Measurements from ENCODE around the gene ENOX2. TPM values are rescaled to one million over a fixed set of nuclear protein-coding genes. Genes with fewer than 3 reads are reported as not detected.

The ENOX2 gene
- total and polyA plus RNA-seq, 12 donors: 3.4 to 31.7 (median 18.9) TPM

GRCh38 chrX:130672214-130672613 lies 230.8 kb downstream of the ENOX2 start:
- intact Hi-C loops (cut with DNase I): no loop called here
- Histone ChIP-seq H3K36me3 (replicated peaks in 1 of 2) (no peaks in the 10 kb centered on the region), H3K4me1 (replicated peaks in 1 of 2) (no peaks in the 10 kb centered on the region), H3K27me3 (no peaks in the 10 kb centered on the region), H3K27ac (no peak overlapping the region), H3K4me3 (no peak overlapping the region), H3K9me3 (replicated peaks in 1 of 3) (no peaks in the 10 kb centered on the region)
- DNase-seq: no peak
- no peak for TF ChIP-seq POLR2A (IDR thresholded peaks at IDR 0.05)
- 85 to 98% (median 91%) methylated on average over 3 to 6 of the region's 6 CpGs for WGBS, 4 donors

GRCh38 chrX:130669233-130669632 lies 233.8 kb downstream of the ENOX2 start:
- DNase-seq: no peak
- H3K36me3 ChIP-seq (replicated peaks in 1 of 2): no peaks in the 10 kb centered on the region
- TF ChIP-seq POLR2A (IDR thresholded peaks at IDR 0.05) (no peak), CTCF (IDR thresholded peaks at IDR 0.05) (no peak)
- no peaks in the 10 kb centered on the region for H3K27me3 ChIP-seq
- H3K27ac ChIP-seq: no peak overlapping the region
- 39 to 94% (median 66%) methylated on average over 1 of the region's 1 CpG for WGBS, 4 donors
- no peaks in the 10 kb centered on the region for H3K9me3 ChIP-seq (replicated peaks in 1 of 3)
- no peaks in the 10 kb centered on the region for H3K4me1 ChIP-seq (replicated peaks in 1 of 2)
- H3K4me3 ChIP-seq: no peak overlapping the region
- intact Hi-C loops (cut with DNase I): no loop called here

GRCh38 chrX:130665263-130665662 lies 237.7 kb downstream of the ENOX2 start:
- TF ChIP-seq POLR2A (IDR thresholded peaks at IDR 0.05) (no peak), CTCF (IDR thresholded peaks at IDR 0.05) (no peak)
- intact Hi-C loops (cut with DNase I): no loop called here
- Histone ChIP-seq H3K27ac (no peak overlapping the region), H3K27me3 (no peaks in the 10 kb centered on the region), H3K4me3 (no peak overlapping the region), H3K9me3 (replicated peaks in 1 of 3) (no peaks in the 10 kb centered on the region), H3K4me1 (replicated peaks in 1 of 2) (no peaks in the 10 kb centered on the region), H3K36me3 (replicated peaks in 1 of 2) (no peaks in the 10 kb centered on the region)
- no peak for DNase-seq
- 55 to 100% (median 79%) methylated on average over 3 of the region's 3 CpGs for WGBS, 4 donors

- Histone ChIP-seq H3K4me3 (no peak overlapping the region), H3K27me3 (no peaks in the 10 kb centered on the region)
These were observed 244.7 kb downstream of the ENOX2 start for GRCh38 chrX:130658310-130658709.

More at GRCh38 chrX:130658310-130658709, 244.7 kb downstream of the ENOX2 start:
- Histone ChIP-seq H3K27ac (no peak overlapping the region), H3K9me3 (replicated peaks in 1 of 3) (no peaks in the 10 kb centered on the region), H3K4me1 (replicated peaks in 1 of 2) (no peaks in the 10 kb centered on the region), H3K36me3 (replicated peaks in 1 of 2) (no peaks in the 10 kb centered on the region)
- no peak for DNase-seq
- intact Hi-C loops (cut with DNase I): no loop called here
- no peak for TF ChIP-seq POLR2A (IDR thresholded peaks at IDR 0.05)
- no peak for TF ChIP-seq CTCF (IDR thresholded peaks at IDR 0.05)

All from adrenal gland (tissue), 12 donors.